ENCODE results near the gene SLC22A1. TPM values are rescaled to one million over a fixed set of nuclear protein-coding genes. Genes with fewer than 3 reads are reported as not detected.

Gene SLC22A1
- polyA plus RNA-seq, 1 of the 3 experiments (the other 2 are of a cell fraction), result 0.20 TPM

DNA sequence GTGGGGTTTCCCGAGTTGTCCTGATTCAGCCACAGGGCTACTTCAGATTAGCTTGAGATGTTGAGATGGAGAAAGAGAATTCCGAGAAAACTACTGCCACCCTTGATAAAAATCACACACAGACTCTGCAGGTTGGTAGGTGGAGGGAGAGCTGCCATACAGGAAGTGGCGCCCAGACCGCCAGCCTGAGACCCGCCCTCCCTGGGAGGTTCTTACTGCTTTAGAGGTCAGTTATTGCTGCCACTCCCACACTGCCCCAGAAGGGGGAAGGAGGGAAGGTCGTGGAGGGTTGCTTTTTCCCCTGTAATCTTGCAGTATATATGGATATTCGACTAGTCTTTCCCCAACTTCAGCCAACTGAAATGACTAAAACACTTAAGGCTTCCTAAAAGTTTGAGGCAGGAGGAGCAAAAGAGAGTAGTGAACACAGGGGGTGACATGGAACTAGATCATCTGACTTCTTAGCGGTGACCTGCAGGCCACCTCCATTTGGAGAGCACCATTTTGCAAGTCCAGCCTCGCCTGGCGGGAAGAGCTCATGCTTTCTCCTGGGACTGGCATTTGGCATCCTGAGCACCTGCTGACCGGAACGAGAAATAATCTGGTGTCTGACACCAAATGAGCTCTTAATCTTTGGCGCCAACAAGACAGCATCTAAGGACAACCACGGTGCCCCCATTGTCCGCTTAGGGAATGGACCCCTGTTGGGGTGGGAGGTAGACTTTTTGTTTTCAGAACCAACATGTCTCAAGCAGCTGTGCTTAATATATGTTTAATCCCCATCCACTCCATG is 35.7 kb upstream of the SLC22A1 start:
- TF ChIP-seq, protein P1, sequence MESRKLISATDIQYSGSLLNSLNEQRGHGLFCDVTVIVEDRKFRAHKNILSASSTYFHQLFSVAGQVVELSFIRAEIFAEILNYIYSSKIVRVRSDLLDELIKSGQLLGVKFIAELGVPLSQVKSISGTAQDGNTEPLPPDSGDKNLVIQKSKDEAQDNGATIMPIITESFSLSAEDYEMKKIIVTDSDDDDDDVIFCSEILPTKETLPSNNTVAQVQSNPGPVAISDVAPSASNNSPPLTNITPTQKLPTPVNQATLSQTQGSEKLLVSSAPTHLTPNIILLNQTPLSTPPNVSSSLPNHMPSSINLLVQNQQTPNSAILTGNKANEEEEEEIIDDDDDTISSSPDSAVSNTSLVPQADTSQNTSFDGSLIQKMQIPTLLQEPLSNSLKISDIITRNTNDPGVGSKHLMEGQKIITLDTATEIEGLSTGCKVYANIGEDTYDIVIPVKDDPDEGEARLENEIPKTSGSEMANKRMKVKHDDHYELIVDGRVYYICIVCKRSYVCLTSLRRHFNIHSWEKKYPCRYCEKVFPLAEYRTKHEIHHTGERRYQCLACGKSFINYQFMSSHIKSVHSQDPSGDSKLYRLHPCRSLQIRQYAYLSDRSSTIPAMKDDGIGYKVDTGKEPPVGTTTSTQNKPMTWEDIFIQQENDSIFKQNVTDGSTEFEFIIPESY (IDR thresholded peaks at IDR 0.05; ENCODE audit: borderline replicate concordance, low read depth), result no peak
- TF ChIP-seq, protein P2, sequence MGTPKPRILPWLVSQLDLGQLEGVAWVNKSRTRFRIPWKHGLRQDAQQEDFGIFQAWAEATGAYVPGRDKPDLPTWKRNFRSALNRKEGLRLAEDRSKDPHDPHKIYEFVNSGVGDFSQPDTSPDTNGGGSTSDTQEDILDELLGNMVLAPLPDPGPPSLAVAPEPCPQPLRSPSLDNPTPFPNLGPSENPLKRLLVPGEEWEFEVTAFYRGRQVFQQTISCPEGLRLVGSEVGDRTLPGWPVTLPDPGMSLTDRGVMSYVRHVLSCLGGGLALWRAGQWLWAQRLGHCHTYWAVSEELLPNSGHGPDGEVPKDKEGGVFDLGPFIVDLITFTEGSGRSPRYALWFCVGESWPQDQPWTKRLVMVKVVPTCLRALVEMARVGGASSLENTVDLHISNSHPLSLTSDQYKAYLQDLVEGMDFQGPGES (IDR thresholded peaks at IDR 0.05; ENCODE audit: low read depth, low read length), result no peak
- no peak for TF ChIP-seq MEF2A (IDR thresholded peaks at IDR 0.05; ENCODE audit: borderline replicate concordance, low read depth)
- TF ChIP-seq EZH2phosphoT487 (IDR thresholded peaks at IDR 0.05; ENCODE audit: borderline replicate concordance, low read depth), result no peak
- TF ChIP-seq NFIC (IDR thresholded peaks at IDR 0.05; ENCODE audit: borderline replicate concordance), result no peak
- no peak for TF ChIP-seq RXRA (IDR thresholded peaks at IDR 0.05; ENCODE audit: borderline replicate concordance, low read depth)
- TF ChIP-seq, protein P3, sequence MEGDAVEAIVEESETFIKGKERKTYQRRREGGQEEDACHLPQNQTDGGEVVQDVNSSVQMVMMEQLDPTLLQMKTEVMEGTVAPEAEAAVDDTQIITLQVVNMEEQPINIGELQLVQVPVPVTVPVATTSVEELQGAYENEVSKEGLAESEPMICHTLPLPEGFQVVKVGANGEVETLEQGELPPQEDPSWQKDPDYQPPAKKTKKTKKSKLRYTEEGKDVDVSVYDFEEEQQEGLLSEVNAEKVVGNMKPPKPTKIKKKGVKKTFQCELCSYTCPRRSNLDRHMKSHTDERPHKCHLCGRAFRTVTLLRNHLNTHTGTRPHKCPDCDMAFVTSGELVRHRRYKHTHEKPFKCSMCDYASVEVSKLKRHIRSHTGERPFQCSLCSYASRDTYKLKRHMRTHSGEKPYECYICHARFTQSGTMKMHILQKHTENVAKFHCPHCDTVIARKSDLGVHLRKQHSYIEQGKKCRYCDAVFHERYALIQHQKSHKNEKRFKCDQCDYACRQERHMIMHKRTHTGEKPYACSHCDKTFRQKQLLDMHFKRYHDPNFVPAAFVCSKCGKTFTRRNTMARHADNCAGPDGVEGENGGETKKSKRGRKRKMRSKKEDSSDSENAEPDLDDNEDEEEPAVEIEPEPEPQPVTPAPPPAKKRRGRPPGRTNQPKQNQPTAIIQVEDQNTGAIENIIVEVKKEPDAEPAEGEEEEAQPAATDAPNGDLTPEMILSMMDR (IDR thresholded peaks at IDR 0.05), result no peak
- no peak for TF ChIP-seq RCOR1 (IDR thresholded peaks at IDR 0.05; ENCODE audit: low read length)
- TF ChIP-seq, protein P4, sequence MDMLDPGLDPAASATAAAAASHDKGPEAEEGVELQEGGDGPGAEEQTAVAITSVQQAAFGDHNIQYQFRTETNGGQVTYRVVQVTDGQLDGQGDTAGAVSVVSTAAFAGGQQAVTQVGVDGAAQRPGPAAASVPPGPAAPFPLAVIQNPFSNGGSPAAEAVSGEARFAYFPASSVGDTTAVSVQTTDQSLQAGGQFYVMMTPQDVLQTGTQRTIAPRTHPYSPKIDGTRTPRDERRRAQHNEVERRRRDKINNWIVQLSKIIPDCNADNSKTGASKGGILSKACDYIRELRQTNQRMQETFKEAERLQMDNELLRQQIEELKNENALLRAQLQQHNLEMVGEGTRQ (IDR thresholded peaks at IDR 0.05; ENCODE audit: borderline replicate concordance, low read depth, low read length), result no peak
- no peak for TF ChIP-seq SIN3A (IDR thresholded peaks at IDR 0.05; ENCODE audit: borderline replicate concordance, low read depth, low read length)
- TF ChIP-seq NRF1 (IDR thresholded peaks at IDR 0.05; ENCODE audit: low read depth, low read length), result no peak
- no peak for TF ChIP-seq RAD21 (IDR thresholded peaks at IDR 0.05; ENCODE audit: low read length)
- no peak for TF ChIP-seq GATA2 (CRISPR knock-in tag; IDR thresholded peaks at IDR 0.05)
- TF ChIP-seq EP300 (IDR thresholded peaks at IDR 0.05; ENCODE audit: borderline replicate concordance in 1 of 2, low read depth in 1 of 2, low read length in 1 of 2), result no peak
- TF ChIP-seq, protein P5, sequence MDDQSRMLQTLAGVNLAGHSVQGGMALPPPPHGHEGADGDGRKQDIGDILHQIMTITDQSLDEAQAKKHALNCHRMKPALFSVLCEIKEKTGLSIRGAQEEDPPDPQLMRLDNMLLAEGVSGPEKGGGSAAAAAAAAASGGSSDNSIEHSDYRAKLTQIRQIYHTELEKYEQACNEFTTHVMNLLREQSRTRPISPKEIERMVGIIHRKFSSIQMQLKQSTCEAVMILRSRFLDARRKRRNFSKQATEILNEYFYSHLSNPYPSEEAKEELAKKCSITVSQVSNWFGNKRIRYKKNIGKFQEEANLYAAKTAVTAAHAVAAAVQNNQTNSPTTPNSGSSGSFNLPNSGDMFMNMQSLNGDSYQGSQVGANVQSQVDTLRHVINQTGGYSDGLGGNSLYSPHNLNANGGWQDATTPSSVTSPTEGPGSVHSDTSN (IDR thresholded peaks at IDR 0.05), result no peak
- TF ChIP-seq GABPA (IDR thresholded peaks at IDR 0.05; ENCODE audit: low read depth), result no peak
- ChIA-PET CTCF (interaction anchor here (3.3 kb wide), 1 partner anchor 9 kb away, joined by 23 read pairs; no protein-coding TSS in a partner anchor), POLR2A (no interaction called here)
- peaks cover 28 to 65% of the 10 kb centered on the region in 2 experiments for H3K36me3 ChIP-seq (replicated peaks in 1 of 2; ENCODE audit: control insufficient read depth in 1 of 2, insufficient read depth in 2 of 2, low read length in 1 of 2)
- H3K79me2 ChIP-seq (ENCODE audit: insufficient read depth), result no peaks in the 10 kb centered on the region
- H3K4me1 ChIP-seq (ENCODE audit: control insufficient read depth in 1 of 2, insufficient read depth in 2 of 2, low read depth in 1 of 2, low read length in 1 of 2), result no peaks in the 10 kb centered on the region; a peak in 1 of 4 replicates
- 0 out of 2 replicates have a peak, but pooled peaks cover 3% of the 10 kb centered on the region for H4K20me1 ChIP-seq (ENCODE audit: insufficient read depth)
- H3K4me3 ChIP-seq (ENCODE audit: low read depth in 2 of 2, low read length in 1 of 2), result no peak overlapping the region
- H3K27me3 ChIP-seq (ENCODE audit: insufficient read depth), result no peaks in the 10 kb centered on the region
- 85% methylated on average over 6 of the region's 15 CpGs for WGBS (ENCODE audit: low lambda C conversion rate)
- DNase-seq, result no peak
- no peak overlapping the region for H3K27ac ChIP-seq (ENCODE audit: low read depth in 2 of 2, low read length in 1 of 2)
- no peaks in the 10 kb centered on the region for H3K9me3 ChIP-seq
- no peak overlapping the region for H2AFZ ChIP-seq (ENCODE audit: low read depth)
- no peaks in the 10 kb centered on the region for H3F3A ChIP-seq (replicated peaks; ENCODE audit: insufficient read depth)
- no peak overlapping the region for H3K9ac ChIP-seq
- H3K9me2 ChIP-seq, result no peaks in the 10 kb centered on the region
- H3K4me2 ChIP-seq, result no peak overlapping the region
